Mucosa of rectum (tissue), 2 donors: Measurements from ENCODE around the gene FGGY.

Experiments used
- H3K27ac ChIP-seq, 2 donors: one replicate each; pipeline ENCODE4 v1.7.0; 2013; ENCODE audit warnings: inconsistent platforms in 2 of 2, low read depth in 2 of 2, low read length in 2 of 2
- H3K27me3 ChIP-seq, 2 donors: one replicate each; pipeline ENCODE4 v1.7.0; 2013; ENCODE audit warnings: low read length in 2 of 2; ENCODE audit not compliant: control insufficient read depth in 2 of 2, insufficient read depth in 2 of 2
- H3K36me3 ChIP-seq, 2 donors: one replicate each; pipeline ENCODE4 v1.7.0; 2013; ENCODE audit warnings: low read length in 2 of 2; ENCODE audit not compliant: control insufficient read depth in 2 of 2, insufficient read depth in 2 of 2
- H3K4me1 ChIP-seq, 2 donors: one replicate each; pipeline ENCODE4 v1.7.0; 2013; ENCODE audit warnings: low read length in 2 of 2, mild to moderate bottlenecking in 1 of 2; ENCODE audit not compliant: control insufficient read depth in 2 of 2, insufficient read depth in 2 of 2
- H3K4me3 ChIP-seq, 2 donors: one replicate each; pipeline ENCODE4 v1.7.0; 2013; ENCODE audit warnings: low read length in 2 of 2
- H3K9ac ChIP-seq, 2 donors: one replicate each; pipeline ENCODE4 v1.7.0; 2013; ENCODE audit warnings: low read length in 2 of 2, low read depth in 1 of 2, mild to moderate bottlenecking in 1 of 2
- H3K9me3 ChIP-seq, 2 donors: one replicate each; pipeline ENCODE4 v1.7.0; 2013; ENCODE audit warnings: low read length in 2 of 2; ENCODE audit not compliant: control insufficient read depth in 2 of 2
- donor health status: healthy.
- donor health status: Normal muscosa, but diverticular disease.

FGGY gene

DNA sequence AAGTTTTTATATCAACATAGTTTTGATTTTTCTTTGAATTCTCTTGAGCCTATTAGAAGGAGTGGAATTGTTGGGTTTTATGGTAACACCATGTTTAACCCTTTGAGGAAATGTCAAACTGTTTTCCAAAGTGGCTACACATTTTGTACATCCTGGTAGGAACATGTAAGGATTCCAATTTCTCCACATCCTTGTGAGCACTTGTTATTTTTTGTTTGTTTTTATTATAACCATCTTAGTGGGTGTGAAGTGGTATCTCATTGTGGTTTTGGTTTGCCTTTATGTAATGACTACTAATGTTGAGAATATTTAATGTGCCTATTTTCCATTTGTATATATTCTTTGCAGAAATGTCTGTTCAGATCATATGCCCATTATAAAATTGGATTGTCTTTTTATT, 120.5 kb downstream of the FGGY start:
- H3K27ac ChIP-seq = no peak overlapping the region
- H3K4me3 ChIP-seq = no peak overlapping the region
- no peaks in the 10 kb centered on the region for H3K27me3 ChIP-seq
- no peaks in the 10 kb centered on the region for H3K9me3 ChIP-seq
- no peaks in the 10 kb centered on the region for H3K4me1 ChIP-seq
- no peak overlapping the region for H3K9ac ChIP-seq
- peaks cover 0 to 2% of the 10 kb centered on the region in 2 donors for H3K36me3 ChIP-seq

DNA sequence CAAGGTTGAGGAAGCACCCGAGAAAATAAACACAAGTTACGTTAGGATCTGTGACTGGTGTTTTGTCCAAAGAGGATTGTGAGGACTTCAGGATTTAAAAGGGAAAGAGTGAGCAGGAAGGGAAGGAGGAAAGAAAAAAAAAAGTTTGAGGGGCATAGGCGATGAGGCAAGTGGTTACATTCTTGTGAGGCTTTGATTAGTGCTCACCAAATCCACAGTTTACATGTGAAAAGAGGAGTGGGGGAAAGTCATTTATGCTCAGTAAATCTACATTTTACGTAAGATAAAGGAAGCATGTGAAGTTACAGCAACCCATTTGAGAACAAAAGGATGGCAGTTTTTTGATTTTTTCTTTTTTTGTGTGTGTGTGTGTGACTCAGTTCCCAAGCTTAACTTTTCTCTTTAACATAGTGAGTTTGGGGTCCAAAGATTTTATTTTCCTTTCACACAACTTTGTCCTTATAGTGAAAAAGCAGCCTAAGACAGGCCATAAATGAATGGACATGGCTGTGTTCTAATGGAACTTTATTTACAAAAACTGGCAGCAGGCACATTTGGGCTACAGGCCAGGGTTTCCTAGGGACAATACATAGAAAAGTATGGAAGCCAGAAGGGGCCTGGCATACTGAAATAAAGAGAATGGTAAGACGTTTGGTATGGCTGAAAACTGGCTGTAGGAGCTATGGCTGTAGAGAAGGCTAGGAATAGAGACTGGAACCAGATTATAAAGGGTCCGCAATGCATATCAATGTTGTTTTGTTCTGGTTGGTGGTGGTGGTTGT, 121.7 kb downstream of the FGGY start:
- Histone ChIP-seq H3K27me3 (no peaks in the 10 kb centered on the region), H3K9me3 (no peaks in the 10 kb centered on the region), H3K4me3 (no peak overlapping the region), H3K9ac (no peak overlapping the region), H3K27ac (no peak overlapping the region), H3K36me3 (peaks cover 0 to 2% of the 10 kb centered on the region in 2 donors), H3K4me1 (peaks cover 0 to 5% of the 10 kb centered on the region in 2 donors)

GRCh38 chr1:59419361-59420140, 122.7 kb downstream of the FGGY start:
- Histone ChIP-seq H3K9me3 (no peaks in the 10 kb centered on the region), H3K4me1 (peaks cover 0 to 5% of the 10 kb centered on the region in 2 donors), H3K27me3 (no peaks in the 10 kb centered on the region), H3K9ac (no peak overlapping the region), H3K4me3 (no peak overlapping the region), H3K36me3 (peaks cover 0 to 2% of the 10 kb centered on the region in 2 donors), H3K27ac (no peak overlapping the region)

- Histone ChIP-seq H3K9ac (no peak overlapping the region), H3K9me3 (no peaks in the 10 kb centered on the region), H3K4me3 (no peak overlapping the region), H3K27me3 (no peaks in the 10 kb centered on the region), H3K27ac (no peak overlapping the region), H3K36me3 (peaks cover 0 to 2% of the 10 kb centered on the region in 2 donors), H3K4me1 (peaks cover 0 to 5% of the 10 kb centered on the region in 2 donors)
These were observed 124.5 kb downstream of the FGGY start for GRCh38 chr1:59421232-59421920.

DNA sequence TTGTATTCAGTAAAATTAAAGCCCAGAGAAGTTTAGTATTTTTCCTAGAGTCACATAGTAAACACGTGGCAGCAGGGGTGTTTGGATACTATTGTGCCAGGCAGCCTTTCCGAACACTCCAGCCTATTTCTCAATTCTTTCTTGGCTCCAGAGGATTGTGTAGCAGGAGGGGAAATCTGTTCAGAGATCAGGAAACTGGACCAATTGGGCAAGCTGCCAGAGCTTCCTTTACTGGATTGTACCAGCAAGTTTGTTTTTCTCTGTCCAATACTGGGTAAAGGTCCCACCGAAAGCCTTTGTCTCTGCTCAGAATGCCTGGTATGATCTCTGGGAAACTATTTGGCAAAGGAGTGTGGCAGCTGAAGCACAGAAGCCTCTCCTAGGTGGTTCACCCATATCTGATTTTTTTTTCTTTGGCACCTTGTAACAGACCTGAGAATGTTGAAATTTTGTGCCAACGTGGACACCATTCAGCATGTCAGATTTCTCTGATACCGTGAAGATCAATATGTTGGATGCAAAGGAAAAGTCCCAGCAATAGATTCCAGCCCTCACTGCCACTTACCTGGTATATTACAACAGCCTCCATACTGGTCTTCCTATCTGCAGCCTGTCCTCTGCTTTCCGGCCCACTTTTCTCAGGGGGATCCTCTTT, 126.2 kb downstream of the FGGY start:
- H3K4me3 ChIP-seq = no peak overlapping the region
- H3K36me3 ChIP-seq = no peaks in the 10 kb centered on the region
- H3K4me1 ChIP-seq = peaks cover 0 to 5% of the 10 kb centered on the region in 2 donors
- no peaks in the 10 kb centered on the region for H3K27me3 ChIP-seq
- H3K9me3 ChIP-seq = no peaks in the 10 kb centered on the region
- H3K27ac ChIP-seq = no peak overlapping the region
- no peak overlapping the region for H3K9ac ChIP-seq

GRCh38 chr1:59427155-59427554, 130.3 kb downstream of the FGGY start:
- Histone ChIP-seq H3K9me3 (no peaks in the 10 kb centered on the region), H3K9ac (no peak overlapping the region), H3K4me3 (no peak overlapping the region), H3K36me3 (no peaks in the 10 kb centered on the region), H3K27ac (no peak overlapping the region), H3K27me3 (no peaks in the 10 kb centered on the region), H3K4me1 (peaks cover 0 to 12% of the 10 kb centered on the region in 2 donors)

DNA sequence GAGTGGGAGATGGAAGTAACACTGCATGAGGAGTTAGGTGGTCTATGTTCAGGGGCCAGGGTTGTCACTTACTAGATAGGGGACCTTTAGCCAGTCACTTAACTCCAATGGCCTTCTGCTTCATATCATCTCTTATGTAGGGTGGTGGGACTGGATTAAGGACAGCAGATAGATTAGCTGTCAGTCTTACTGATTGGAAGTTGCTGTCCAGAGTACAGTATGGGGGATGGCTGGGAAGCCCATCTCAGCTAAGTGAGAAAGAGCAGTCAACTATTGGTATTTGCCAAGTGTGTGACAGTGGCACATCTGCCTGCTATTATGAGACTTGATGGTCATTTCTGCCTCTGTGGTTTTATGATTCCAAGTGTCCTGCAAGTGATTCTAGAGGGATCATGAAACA, 130.9 kb downstream of the FGGY start:
- Histone ChIP-seq H3K4me1 (peaks cover 0 to 11% of the 10 kb centered on the region in 2 donors), H3K27ac (no peak overlapping the region), H3K4me3 (no peak overlapping the region), H3K36me3 (no peaks in the 10 kb centered on the region), H3K27me3 (no peaks in the 10 kb centered on the region), H3K9me3 (no peaks in the 10 kb centered on the region), H3K9ac (no peak overlapping the region)

- H3K4me3 ChIP-seq = no peak overlapping the region
- no peak overlapping the region for H3K27ac ChIP-seq
- H3K36me3 ChIP-seq = no peaks in the 10 kb centered on the region
- H3K9me3 ChIP-seq = no peaks in the 10 kb centered on the region
- no peaks in the 10 kb centered on the region for H3K27me3 ChIP-seq
- peaks cover 0 to 7% of the 10 kb centered on the region in 2 donors for H3K4me1 ChIP-seq
- no peak overlapping the region for H3K9ac ChIP-seq
These were observed 131.9 kb downstream of the FGGY start for GRCh38 chr1:59428828-59429227.

DNA sequence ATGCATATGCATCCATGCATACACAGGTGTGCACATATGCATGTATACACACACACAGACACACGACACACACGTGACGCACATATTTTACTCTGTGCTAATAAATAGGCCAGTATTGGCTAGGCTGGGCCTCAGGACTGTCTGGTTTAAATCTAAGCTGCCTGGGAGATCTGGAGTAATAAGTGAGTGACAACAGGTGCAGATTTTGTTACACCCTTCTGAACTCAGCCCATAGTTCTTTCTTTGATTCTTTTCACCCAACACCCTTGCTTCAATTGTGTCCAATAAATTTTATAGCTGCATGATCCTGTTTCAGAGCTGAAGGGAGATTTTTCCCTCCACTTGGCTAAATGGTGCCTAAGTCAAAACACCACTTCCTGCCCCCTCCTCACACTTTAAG, 132.8 kb downstream of the FGGY start:
- Histone ChIP-seq H3K9ac (no peak overlapping the region), H3K4me1 (peaks cover 0 to 7% of the 10 kb centered on the region in 2 donors), H3K36me3 (no peaks in the 10 kb centered on the region), H3K27me3 (no peaks in the 10 kb centered on the region), H3K4me3 (no peak overlapping the region), H3K9me3 (no peaks in the 10 kb centered on the region), H3K27ac (no peak overlapping the region)
